ENCODE measurements around the gene RANBP1.

- TF ChIP-seq POLR2AphosphoS5 (IDR thresholded peaks at IDR 0.05; ENCODE audit: low read depth, low read length) (no peak), GABPA (IDR thresholded peaks at IDR 0.05; ENCODE audit: low read depth) (no peak), USF2 (IDR thresholded peaks at IDR 0.05; ENCODE audit: borderline replicate concordance, low read depth, low read length) (no peak)
Observed at GRCh38 chr22:20127869-20128618, 12.1 kb downstream of the RANBP1 start.

Data from SK-N-SH (cell line).